SU-DHL-6 (cell line): Measurements from ENCODE around the gene RIOK1.

Source experiments
- EZH2phosphoT487 ChIP-seq: fragments of 200-600 bp; sonication (generic), shearing (Covaris generic); conservative IDR thresholded peaks from 2 replicates; pipeline ENCODE4 v1.6.1; 2018; ENCODE audit warnings: mild to moderate bottlenecking, antibody characterized with exemption, low read length, moderate library complexity, mixed read lengths
- TF ChIP-seq, protein P1 (sequence below): fragments of 200-600 bp; sonication (generic); IDR thresholded peaks from one replicate; pipeline ENCODE4 v1.5.1; 2017; ENCODE audit warnings: antibody characterized with exemption, mild to moderate bottlenecking, low read length, moderate library complexity; ENCODE audit not compliant: insufficient read depth, poor library complexity, severe bottlenecking

- TF ChIP-seq, protein P1, sequence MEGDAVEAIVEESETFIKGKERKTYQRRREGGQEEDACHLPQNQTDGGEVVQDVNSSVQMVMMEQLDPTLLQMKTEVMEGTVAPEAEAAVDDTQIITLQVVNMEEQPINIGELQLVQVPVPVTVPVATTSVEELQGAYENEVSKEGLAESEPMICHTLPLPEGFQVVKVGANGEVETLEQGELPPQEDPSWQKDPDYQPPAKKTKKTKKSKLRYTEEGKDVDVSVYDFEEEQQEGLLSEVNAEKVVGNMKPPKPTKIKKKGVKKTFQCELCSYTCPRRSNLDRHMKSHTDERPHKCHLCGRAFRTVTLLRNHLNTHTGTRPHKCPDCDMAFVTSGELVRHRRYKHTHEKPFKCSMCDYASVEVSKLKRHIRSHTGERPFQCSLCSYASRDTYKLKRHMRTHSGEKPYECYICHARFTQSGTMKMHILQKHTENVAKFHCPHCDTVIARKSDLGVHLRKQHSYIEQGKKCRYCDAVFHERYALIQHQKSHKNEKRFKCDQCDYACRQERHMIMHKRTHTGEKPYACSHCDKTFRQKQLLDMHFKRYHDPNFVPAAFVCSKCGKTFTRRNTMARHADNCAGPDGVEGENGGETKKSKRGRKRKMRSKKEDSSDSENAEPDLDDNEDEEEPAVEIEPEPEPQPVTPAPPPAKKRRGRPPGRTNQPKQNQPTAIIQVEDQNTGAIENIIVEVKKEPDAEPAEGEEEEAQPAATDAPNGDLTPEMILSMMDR, result no peak
- no peak for TF ChIP-seq EZH2phosphoT487
These were observed 52.9 kb downstream of the RIOK1 start for GRCh38 chr6:7442467-7442866.
